ENCODE data around the gene MALRD1. TPM values are rescaled to one million over a fixed set of nuclear protein-coding genes. Genes with fewer than 3 reads are reported as not detected.
A peak's percentile ranks its signal among the peaks of the same experiment; 100 is the strongest.

The MALRD1 gene
- polyA plus RNA-seq, 1 donor = 1.4 TPM

DNA sequence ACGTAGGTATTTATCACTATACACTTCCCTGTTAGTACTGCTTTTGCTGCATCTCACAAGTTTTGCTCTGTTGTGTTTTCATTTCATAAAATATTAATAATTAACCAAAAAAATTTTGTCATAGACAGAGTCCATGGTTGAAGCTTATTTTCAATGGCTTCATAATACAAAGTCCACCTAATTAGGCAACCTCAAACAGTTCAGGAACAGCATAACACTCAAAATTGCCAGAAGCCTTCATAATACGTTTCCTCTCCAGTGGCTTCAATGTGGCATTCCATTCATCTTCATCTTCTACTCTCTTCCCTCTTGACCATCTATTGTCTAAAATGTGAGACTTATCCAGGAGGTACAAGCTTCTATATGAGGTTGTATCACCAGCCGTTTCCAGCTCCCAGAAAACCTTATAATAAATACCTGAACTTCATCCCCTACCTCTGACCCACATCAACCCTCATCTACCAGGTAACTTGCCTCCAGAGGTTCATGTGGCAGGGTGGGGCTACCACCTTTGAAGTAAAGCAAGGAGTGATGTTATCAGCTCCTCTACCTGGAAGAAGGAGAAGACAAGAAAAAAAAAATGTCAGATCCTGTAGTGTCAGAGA is 337.3 kb downstream of the MALRD1 start:
- no peak for DNase-seq

- DNase-seq = no peak
These were observed 360.3 kb downstream of the MALRD1 start for GRCh38 chr10:19408924-19409323.

- no peak for DNase-seq
These were observed 362.5 kb downstream of the MALRD1 start for GRCh38 chr10:19411119-19411518.

DNA sequence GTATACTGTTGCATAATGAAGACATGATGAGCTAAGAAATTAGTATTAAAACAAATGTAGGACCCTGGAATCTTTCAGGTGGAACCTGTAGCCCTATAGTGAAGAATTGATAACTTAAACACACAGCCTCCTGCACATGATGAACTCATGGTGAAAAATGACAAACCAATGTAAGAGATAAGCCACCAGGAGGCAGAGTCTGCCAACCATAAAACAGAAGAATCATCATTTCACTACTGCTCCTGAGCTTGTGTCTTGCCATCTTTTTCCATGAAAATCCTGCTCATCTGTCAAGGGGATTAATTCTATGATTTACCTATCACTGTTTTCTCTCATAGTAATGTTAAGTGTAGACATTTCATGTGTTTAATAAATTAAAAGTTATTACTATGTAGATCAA is 363.9 kb downstream of the MALRD1 start:
- peak; percentile 45 for DNase-seq

DNA sequence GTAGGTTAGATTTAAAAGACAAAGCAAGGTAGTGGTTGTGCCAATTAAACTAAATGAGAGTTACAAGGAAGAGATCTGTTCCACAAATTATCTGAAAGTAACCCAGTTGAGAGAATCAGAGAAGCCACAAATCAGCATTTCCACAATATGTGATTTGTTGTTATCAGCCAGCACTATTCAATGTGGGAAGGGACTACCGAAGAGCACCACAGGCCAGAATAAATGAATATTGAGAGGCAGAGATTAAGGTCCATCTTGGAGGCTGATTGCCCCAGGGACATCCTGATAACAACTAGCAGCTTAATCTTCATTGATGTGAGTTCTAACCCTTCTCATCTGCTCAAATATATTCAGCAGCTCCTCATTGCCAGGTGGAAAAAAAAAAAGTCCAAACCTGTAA is 367.6 kb downstream of the MALRD1 start:
- no peak for DNase-seq

DNA sequence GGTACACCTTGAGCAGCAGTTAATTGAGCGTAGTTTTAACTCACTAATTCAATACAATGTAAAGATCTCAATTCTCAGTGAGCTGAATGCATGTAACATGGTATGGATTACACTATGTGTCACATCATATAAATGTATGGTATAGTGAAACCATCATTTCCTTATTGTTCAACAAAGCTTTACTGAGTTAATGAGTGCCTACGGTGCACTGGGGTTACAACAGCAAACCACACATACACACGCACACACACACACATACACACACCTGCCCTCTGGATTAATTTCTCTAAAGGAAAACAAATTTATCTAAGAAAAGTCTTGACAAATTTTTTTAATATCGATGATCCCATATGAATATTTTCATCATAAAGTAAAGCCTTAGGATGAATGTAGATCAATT is 369.1 kb downstream of the MALRD1 start:
- no peak for DNase-seq

DNA sequence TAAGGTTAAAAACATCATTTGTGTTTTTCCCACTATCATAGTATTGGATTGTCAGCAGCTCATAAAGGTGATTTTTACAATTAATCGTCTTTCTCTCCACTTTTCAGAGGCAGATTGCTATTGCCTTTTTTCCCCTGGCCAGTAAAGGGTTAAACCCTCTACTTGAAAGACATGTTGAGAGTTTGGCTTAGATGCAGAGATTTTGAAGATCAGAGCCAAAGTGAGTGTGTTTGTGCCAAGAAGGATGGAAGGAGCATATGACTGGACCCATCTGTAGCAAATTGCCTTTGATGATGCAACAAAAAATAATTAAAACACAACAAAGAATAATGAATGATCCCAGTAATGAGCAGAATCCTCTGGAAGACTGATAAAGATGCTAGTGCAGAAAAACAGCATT is 373.1 kb downstream of the MALRD1 start:
- no peak for DNase-seq

DNA sequence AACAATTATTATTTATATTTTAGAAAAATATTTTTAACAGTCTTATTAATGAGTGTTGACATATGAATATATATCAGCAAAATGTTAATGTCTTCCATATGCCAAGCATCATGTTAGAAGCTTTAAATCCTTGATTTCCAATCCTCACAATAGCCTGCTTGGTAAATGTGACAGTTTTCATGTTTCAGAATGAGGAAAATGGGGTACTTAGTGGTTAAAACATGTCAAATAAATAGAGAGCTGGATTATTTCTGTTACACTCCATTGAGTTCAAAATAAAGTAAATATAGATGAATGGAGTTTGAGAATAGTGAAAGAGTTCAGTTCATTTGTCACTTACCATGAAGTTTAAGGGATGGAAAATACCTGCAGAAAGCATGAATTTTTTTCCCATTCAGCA is 377.4 kb downstream of the MALRD1 start:
- DNase-seq = no peak

- no peak for DNase-seq
These were observed 383.2 kb downstream of the MALRD1 start for GRCh38 chr10:19431622-19432351.

DNA sequence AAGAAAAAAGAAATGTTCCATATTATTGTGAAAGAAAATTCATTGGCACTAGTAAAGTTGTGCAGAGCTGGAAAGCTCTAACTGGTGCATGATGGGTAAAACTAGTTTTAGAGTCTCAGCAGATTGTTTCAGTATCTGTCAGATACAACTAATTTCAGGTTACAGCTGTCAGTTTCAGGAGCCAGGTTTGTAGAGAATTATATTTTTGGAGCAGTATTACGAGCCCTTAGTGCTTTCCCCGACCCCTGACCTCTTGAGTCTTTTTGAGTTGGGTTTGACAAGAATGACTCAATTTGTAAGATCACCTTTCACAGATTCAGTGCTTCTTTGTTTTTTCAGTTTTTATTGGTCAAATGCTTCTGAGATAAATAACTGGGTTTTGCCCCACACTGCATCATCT is 401.3 kb downstream of the MALRD1 start:
- DNase-seq = no peak

- peak; percentile 8 for DNase-seq
These were observed 402.8 kb downstream of the MALRD1 start for GRCh38 chr10:19451356-19451755.

- peak; percentile 38 for DNase-seq
These were observed 403.3 kb downstream of the MALRD1 start for GRCh38 chr10:19451937-19452336.

GRCh38 chr10:19453967-19454366 is 405.4 kb downstream of the MALRD1 start:
- DNase-seq = no peak

- no peak for DNase-seq
These were observed 413.0 kb downstream of the MALRD1 start for GRCh38 chr10:19461588-19461987.

DNA sequence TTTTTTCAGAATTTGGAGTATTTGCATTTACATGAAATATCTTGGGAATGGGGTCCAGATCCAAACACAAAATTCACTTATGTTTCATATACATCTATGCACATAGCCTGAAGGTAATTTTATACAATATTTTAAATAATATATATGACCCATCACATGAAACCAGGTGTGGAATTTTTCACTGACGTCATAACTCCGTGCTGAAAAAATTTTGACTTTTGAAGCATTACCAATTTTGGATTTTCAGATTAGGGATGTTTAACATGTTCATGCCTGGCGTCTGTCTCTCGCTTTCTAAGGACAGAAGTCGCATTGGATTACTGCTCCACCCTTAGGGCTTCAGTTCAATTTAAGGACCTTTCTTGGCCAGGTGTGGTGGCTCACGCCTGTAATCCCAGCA is 418.1 kb downstream of the MALRD1 start:
- no peak for DNase-seq

- peak; percentile 61 for DNase-seq
These were observed 419.8 kb downstream of the MALRD1 start for GRCh38 chr10:19468413-19468812.

DNA sequence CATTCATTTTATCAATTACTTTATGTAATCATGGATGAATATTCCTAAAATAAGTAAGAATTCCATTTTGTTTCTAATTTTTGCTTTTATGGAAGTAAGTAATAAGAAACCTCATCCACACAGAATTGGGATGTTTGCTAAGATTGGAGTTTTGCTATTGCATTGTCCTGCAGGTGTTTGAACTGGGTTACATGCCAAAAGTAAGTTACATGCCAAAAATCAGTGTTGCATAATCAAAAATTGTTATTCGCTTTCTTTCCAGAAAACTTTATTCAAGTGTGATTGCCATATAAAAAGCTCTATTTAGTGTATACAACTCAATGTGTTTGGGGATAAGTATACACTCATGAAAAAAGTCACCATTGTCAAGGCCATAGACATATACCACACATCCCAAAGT is 420.9 kb downstream of the MALRD1 start:
- no peak for DNase-seq

DNA sequence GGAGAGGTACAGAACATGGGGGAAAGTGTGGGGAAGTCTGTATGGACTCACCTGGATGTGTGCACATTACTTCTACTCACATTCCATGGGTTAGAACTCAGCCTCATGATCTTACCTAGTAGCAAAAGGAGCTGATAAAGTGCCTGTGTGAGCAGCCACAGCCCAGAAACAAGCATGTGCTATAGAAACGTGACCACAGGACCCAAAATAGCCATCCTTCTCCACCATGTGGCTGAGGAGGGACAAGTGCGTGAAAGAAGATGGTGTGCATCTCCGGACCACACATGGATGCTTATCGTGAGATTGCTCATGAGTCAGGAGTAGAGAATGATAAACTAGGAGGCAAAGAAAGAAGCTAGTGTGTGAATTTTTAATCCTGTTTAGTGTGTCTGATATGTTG is 431.3 kb downstream of the MALRD1 start:
- no peak for DNase-seq

DNA sequence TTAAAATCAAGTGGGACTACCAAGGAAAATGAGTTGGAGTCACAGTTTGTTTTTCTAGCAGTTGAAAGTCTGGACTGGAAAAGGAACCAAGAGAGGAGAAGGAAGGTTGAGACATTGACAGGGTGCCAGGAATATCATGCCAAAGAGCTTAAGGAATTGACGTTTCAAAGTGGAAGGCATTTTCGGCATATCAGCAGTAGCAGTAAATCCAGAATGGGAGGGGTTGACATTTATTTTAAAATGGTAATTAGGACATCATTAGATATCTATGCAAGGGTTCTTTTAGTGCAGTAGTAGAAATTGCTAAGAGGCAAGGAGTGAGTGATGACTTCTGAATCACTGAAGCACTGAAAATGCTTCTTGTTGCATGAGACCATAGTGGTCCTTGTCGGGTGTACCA is 431.8 kb downstream of the MALRD1 start:
- DNase-seq = no peak

- DNase-seq = no peak
These were observed 434.8 kb downstream of the MALRD1 start for GRCh38 chr10:19483421-19483820.

DNA sequence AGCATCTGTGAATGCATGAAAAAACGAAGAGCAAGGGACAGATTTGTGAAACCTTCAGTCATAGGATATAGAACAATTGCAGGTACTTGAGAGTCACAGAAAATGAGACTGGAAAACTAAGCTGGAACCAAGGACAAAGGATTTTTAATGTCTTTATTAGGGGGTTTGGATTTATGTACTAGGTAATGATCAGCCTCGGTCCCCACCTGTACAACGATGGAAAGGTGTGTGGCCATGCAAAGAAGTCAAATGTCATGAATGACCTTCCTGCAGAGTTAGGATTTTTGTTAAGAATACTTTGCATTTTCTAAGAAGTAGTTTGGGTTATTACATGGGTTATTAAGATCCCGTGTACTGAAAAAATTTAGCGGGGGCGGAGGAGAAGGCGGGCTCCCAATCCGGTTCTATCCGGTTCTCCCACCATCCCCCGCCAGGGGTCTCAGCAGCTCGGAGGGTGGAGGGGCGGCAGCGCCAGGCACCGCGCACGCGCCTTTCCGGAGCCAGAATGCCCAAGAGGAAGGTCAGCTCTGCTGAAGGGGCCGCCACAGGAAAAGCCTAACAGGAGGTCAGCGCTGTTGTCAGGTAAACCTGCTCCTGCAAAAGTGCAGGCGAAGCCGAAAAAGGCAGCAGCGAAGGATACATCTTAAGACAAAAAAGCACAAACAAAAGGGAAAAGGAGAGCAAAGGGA is 440.1 kb downstream of the MALRD1 start:
- DNase-seq = peak; percentile 56

DNA sequence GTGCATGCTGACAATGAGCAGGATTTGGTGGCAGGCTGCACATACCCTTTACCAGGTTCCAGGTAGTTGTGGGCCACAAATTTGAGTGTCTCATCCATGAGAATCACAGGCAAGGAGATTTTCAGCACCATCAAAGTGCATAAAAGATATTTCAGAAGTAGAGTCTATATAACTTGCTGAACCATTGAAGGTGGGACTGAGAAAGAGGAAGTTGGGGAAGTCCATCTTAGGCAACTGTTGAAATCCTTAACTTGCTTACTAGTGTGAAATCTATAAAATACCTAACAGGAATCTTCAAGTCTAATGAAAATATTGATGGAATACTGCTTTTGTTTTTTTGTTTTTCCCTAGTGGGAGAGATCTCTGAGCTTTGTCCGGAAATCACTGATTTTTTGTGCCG is 442.6 kb downstream of the MALRD1 start:
- DNase-seq = no peak

DNA sequence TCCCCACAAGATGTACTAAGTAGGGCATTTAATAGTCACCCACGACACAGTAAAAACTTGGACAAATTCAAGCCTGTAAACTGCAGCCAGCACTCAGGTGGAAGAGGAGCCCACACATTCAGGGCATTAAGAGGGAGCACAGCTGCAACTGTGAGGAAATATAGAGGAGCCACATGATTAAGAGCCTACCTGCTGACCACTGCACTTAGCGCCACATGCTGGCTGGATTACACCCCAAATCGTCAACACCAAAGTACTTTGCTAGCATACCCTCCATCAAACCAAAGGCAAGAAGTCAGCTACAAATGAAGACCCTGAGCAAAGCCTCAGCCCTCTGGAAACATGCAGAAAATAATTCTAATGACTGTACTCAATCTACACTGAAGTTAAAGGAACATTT is 445.3 kb downstream of the MALRD1 start:
- no peak for DNase-seq

- DNase-seq = peak; percentile 19
These were observed 448.4 kb downstream of the MALRD1 start for GRCh38 chr10:19497026-19497425.
